ENCODE measurements around the gene SMAD6.

- no peak for TF ChIP-seq TAF1 (IDR thresholded peaks at IDR 0.05; ENCODE audit: borderline replicate concordance, insufficient read depth, low read length)
- no peak for TF ChIP-seq POLR2AphosphoS5 (IDR thresholded peaks at IDR 0.05; ENCODE audit: low read depth, low read length)
- no peak for TF ChIP-seq SIN3A (IDR thresholded peaks at IDR 0.05; ENCODE audit: borderline replicate concordance, insufficient read depth, low read length)
- no peak for TF ChIP-seq REST (IDR thresholded peaks at IDR 0.05; ENCODE audit: insufficient read depth in 1 of 2, low read depth in 2 of 2, low read length in 2 of 2)
Measured at GRCh38 chr15:66777596-66778313, 75.7 kb downstream of the SMAD6 start.

All from PFSK-1 (cell line).